Subcutaneous adipose tissue (tissue), 4 donors: ENCODE results near the gene NDUFAF8. TPM values are rescaled to one million over a fixed set of nuclear protein-coding genes. Genes with fewer than 3 reads are reported as not detected.

Experiments
- total RNA-seq, 4 donors: library from RNA; depleted of rRNA; stranded (reverse); fragments of >200 nt; gene quantifications; one replicate each; pipeline ENCODE4 v1.1.0, GENCODE V29; 2016
- TF ChIP-seq, protein P1 (sequence below): fragments of 450-650 bp; IDR thresholded peaks from one replicate; pipeline ENCODE4 v1.5.1; 2016; ENCODE audit warnings: low read depth, mild to moderate bottlenecking, control low read depth, antibody characterized with exemption, moderate library complexity

NDUFAF8 gene
- total RNA-seq, 4 donors from 2014 or later = 20.4 to 59.5 (median 53.6) TPM

DNA sequence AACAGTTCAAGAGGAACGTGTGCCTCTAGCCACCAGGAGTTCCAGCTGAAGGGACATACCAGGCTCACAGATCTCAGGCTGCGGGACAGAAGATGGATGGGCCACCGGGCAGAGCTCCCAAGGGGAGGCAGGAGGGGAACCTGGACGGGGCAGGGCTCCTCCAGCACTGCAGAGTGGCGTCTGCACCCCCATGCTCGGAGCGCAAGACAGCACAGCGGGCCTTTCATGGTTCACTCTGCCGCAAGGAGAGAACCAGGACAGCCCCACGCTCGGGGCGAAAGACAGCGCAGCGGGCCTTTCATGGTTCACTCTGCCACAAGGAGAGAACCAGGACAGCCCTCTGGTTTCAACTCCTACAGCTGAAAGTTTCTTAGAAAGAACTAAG lies 35.3 kb downstream of the NDUFAF8 start:
- TF ChIP-seq, protein P1, sequence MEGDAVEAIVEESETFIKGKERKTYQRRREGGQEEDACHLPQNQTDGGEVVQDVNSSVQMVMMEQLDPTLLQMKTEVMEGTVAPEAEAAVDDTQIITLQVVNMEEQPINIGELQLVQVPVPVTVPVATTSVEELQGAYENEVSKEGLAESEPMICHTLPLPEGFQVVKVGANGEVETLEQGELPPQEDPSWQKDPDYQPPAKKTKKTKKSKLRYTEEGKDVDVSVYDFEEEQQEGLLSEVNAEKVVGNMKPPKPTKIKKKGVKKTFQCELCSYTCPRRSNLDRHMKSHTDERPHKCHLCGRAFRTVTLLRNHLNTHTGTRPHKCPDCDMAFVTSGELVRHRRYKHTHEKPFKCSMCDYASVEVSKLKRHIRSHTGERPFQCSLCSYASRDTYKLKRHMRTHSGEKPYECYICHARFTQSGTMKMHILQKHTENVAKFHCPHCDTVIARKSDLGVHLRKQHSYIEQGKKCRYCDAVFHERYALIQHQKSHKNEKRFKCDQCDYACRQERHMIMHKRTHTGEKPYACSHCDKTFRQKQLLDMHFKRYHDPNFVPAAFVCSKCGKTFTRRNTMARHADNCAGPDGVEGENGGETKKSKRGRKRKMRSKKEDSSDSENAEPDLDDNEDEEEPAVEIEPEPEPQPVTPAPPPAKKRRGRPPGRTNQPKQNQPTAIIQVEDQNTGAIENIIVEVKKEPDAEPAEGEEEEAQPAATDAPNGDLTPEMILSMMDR = no peak

DNA sequence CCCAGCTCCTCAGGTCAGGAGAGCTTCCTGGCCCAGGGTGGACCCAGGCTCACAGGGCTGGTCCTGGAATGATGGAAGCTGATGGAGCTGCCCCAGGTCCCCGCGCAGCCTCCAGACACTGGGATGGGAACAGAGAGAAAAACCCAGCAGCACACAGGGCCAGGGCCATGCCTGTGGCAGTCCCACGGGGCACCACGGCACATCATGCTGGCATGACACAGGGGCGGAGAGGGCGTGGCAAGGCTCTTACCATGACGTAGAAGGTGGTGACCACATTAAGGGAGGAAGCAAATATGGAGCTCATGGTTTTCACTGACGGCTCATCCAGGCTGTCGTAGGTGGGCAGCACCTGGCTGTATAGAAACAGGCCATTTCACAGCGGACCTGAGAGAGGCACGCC lies 37.7 kb downstream of the NDUFAF8 start:
- TF ChIP-seq, protein P1 = no peak

DNA sequence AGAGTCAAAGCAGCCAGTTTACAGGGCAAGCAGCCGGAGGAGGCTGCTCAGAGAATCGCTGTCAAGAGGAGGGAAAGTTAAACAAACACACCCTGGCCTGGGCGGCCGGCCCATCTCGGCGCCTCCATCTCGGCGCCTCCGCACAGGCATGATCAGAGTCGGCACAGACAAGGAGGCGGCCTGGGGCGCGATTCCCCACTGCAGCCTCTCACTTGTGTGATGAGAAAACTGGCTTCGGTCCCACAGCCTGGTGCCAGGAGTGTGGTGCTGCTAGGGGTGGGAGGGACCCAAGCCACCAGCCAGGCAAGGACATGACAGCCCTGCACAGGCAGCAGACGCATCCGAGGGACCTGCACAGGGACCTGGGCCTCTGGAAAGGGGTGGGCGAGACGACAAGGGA lies 38.3 kb downstream of the NDUFAF8 start:
- TF ChIP-seq, protein P1 = no peak

DNA sequence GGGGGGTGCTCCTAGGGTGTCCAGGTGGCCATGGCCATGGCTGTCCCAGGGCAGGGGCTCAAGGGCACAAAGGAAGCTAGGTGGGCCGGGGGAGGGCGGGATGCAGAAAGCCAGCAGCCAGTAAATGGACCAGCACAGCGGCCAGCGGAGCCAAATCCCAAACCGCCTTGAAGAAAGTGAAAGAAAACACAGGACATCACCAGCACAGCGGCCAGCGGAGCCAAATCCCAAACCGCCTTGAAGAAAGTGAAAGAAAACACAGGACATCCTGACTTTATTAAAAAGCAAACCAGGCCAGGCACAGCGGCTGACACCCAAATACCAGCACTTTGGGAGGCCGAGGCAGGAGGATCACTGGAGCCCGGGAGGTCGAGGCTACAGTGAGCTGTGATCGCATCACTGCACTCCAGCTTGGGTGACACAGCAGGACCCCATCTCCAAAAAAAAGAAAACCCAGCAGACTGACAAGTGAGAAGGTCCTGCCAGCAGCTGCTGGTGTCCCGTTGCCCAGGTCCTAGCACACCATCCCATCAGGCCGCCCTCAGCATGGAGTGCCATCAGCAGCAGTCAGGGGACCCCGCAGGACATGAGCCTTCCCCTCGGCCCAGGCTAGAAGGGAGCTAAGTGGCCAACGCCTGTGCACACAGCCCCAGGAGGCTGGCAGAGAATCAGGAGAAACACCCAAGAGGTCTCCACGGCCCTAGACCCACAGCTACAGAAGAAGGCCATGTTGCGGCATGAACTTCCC lies 39.0 kb downstream of the NDUFAF8 start:
- TF ChIP-seq, protein P1 = no peak

DNA sequence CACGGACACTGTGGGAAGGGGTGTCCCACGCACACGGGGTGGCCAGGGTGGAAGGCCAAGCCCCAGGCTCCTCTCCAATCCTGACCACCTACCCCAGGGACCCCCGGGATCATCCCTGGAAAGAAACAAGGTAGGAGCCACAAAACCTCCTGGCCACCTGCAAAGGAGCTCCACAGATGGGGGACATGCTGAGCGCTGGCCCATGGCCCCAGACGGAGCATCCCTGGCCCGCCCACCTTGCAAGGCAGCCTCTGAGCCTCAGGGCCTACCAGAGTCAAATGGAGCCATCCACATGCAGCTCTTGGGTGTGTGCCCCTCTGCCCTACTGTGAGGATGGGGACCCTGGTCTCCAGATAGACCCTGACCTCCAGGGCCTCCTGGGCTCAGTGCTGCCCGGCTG lies 39.7 kb downstream of the NDUFAF8 start:
- TF ChIP-seq, protein P1 = no peak

DNA sequence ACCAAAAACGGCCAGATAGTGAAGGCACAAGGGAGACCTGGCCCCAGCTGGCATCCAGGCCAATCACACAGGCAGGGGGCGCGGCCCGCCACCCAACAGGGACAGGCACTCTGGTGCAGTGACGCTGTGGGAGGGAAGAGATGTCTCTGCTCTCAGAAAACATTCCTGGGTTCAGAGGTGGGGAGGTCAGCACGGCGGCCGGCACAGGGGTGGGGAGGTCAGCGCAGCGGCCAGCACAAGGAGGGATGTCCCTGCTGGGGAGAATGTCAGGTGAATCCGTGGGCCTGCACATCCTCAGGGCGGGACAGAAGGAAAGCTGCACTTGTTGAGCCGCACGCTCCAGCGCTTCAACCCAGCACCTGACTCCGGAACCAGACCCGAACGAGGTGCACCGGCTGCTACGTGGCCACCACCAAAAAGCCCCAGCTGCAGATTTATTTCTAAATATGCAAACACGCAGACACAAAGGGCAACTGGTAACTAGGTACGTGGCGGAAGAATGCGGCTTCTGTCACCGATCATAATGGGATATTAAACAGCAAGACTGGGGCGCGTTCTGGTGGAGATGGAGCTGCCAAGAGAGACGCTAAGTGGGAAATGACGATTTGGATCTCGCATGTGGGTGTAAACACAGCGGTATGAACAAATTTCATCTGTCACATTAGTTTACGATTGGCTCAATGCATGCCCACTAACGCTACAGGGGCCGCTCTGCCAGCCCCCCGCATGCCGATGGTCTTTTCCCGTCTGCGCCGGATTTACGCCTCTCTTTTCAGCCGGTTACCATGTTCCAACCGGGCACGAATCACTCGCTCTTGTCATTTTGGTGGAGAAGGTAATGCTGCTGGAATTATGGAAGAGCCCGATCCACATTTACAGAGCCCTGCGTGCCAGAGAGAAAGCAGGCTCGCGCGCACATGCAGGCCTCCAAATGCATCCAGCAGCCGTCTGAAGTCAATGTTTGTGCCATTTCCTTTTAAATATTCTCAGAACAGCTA lies 40.5 kb downstream of the NDUFAF8 start:
- TF ChIP-seq, protein P1 = no peak

DNA sequence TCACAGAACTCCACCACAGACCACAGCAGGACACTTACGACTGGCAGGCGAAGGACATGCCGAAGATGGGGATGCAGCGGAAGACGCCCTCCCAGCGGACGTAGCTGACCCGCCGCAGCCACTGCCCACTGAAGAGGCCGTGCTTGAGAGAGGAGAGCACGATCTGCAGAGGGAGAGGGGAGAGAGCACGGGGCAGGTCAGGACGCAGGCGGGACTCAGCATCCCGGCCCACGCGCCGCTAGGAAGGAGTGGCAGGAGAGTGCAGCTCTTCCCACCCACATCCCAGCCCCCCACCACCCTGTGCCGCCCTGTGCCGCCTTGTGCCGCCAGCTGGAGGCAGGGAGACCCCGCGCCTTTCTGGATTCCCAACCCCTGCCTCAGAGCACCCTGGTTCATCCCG lies 41.5 kb downstream of the NDUFAF8 start:
- TF ChIP-seq, protein P1 = no peak
